Esophagus mucosa (tissue), 1 donor: ENCODE results near the gene FER. TPM values are rescaled to one million over a fixed set of nuclear protein-coding genes. Genes with fewer than 3 reads are reported as not detected.

ENCODE experiments used
- ATAC-seq: fragments of 200-7000 bp; cut with Tn5 transposase; one replicate; pipeline ENCODE4 v1.9.1; 2020
- total RNA-seq: library from RNA; stranded (reverse); gene quantifications from one replicate; pipeline ENCODE4 v1.2.4, GENCODE V29; 2023
- donor health status: DM: yes; HTN: yes; CAD: no.

The FER gene
- total RNA-seq, 1 donor from 2014 or later, result 20.4 TPM

- ATAC-seq, result no peak
These were observed 445.0 kb downstream of the FER start for GRCh38 chr5:109192555-109193281.

DNA sequence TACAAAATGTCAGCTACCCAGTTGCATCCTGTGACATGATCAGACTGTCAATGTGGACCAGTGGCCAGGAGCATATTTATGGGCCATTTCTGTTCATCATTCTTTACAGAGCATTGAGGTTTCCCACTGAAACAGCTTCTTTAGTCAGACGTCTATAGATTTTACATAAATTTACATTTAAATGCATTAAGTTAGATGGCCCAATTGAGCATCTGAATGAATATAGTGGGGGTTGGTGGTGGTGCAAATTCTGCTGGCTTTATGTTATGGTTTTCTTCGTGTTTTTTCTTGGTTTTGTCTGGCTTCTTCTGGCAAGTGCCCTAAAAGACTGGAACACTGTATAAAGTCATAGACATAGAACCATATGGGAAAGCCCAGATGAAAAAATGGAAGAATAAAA lies 448.0 kb downstream of the FER start:
- no peak for ATAC-seq

DNA sequence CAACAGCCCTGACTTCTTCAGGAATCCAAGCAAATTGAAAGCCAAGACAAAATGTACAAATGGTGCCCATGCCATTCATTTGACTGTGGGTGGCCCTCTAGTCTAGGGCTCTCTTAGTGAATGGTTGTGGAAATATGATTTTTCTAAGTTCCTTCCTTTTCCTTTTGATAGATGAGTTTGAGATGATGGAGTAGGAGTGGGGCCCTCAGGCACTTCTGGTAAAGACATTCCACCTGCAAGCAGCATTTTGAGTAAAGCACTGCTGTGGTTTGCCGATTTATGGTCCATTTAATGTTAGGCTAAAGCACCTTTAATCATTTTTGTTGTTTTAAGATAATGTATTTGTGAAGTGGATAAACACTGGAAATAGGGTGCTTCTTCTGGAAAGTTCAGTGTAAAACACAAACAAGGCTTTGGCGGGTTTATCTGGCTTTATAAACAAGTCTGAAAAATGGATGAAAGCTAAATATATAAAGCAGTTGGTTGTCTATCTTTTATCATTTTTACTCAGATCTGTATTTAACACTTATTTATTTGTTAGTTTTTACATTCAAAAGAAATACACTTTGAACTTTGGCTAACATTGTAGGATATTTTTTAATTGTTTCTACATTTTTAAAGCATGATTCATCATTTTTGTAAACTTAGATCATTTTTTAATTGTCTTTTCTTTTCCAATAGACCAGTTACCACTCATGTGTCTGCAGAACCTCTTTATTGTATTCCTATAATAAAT lies 448.6 kb downstream of the FER start:
- ATAC-seq, result no peak

GRCh38 chr5:109196823-109197160 lies 449.1 kb downstream of the FER start:
- no peak for ATAC-seq

DNA sequence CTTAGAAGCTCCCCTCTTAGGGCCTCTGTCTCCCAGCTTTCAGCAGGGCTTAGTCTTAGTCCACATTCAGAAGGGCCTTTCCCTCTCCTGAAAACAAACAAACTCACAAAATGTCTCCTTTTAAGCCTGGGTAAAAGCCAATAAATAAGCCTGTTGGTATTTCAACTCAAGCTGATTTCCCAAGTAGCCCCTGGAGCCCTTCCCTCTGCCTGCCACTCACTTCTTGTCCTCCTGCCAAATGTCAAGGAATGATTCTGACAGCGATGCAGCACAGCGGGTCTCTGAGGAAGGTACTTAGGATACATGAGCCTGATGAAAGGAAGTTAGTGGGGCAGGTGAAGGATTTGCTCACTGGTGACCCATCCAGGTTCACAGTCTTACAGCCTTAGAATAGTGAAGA lies 451.6 kb downstream of the FER start:
- ATAC-seq, result no peak

DNA sequence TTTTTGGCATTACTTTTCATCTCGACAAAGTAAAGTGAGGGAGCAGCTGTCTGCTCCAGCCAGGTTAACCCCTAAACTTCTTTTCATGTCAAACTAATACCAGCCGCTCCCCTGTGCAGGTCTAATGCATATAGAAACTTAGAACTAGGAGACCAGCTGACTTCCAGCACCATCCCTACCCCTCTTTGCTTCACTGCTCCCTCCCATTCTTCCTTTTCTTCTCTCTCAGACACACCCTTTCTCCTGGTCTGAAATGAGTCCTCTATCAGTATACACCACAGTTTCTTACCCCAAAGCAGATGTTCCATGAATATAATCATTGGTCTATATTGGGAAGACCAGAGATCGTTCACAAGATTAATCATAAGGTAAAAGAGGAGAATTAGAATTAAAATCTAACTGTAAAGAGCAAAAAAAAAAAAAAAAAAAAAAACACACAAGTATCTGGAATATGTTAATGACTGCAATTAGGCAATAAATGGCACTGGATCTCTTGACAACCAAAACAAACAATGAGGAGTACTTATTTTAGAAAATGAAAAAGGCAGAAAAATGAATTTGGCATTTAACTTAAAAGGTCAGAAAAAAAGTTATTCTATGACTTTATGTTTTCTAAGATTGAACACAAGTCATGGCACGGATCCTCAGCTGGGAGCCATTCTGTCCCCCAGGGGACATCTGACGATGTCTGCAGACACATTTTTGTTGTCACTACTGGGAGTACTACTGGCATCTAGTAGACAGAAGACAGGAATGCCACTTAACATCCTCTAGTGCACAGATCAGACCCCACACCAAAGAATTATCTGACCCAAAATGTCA lies 452.3 kb downstream of the FER start:
- no peak for ATAC-seq

DNA sequence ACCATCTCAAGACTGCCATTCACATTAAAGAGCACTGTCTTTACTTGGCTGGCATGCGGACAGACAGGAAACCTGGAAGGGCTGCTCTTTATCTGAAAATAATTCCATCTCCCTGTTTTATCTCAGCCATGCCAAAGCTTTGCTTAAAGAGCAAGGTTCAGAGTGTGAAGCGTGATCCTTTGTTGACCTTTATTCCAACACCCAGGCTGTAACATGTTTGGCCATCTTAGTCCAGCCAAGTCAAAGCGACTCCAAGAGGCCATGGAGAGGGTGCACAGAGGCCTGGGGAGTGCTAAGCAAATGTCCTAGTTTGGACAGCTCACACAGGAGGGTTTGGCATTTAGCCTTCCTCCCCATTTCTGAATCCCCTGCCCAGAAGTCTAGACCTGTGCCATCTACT lies 467.3 kb downstream of the FER start:
- ATAC-seq, result no peak

DNA sequence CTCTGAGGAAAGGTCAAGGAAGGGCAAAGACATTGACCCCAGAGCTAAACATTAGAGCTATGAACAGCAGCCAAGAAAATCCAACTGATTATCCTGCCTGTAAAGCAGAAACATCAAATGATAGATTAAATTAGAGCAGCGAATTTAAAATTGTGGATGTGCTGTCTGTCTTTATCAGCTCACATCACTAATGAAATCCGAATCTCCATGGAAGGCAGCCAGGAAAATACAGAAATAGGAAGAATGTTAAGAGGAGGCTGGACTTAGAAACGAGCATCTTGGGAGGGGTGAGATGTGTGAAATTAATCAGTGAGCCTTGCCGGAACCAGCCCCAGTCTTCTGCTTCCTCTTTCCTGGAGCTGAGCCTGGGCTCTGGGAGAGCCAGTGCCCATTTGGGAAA lies 471.1 kb downstream of the FER start:
- ATAC-seq, result no peak

DNA sequence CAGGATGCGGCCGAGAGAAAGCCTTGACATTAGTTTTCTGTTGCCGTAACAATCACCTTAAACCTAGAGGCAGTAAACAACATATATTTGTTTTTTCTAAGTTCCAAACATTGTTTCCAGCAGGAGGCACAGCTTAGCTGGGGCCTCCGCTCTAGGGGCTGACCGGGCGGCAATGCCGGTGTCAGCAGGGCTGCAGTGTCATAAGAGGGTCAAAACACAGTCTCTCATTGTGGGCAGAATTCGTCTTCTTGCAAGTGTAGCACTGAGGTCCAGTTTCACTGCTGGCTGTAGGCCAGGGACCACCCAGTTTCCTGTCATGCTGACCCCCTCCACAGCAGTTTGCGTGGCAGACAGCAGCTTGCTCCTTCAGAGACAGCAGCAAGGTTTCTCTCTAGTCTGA lies 475.8 kb downstream of the FER start:
- ATAC-seq, result no peak

DNA sequence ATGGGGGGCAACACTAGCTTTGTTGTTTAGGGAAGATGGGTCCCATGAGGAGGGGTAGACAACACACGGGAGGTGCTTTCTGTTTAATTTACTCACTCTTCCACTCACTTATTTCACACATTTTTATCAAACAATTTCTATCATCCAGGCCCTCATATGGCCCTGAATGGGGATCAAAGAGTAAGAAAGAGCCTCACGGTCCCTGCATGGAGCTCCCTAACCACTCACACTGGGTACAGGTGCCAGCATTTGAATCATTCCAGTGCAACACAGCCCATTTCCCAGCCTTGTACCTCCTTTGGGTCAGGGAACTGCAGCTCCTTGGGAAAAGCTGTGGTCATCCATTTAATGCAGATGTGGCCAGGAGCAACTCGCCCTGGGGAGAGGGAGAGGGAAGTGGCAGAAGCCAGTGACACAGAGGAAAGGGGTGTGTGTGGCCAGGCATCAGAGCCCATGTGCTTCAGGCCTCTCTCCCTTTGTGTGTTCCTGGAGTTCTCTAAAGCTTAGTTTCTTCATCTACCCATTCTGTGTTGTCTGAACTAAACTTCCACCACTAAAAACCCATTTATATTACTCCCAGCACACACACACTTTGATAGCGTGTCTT lies 476.7 kb downstream of the FER start:
- ATAC-seq, result no peak

GRCh38 chr5:109225716-109226625 lies 478.3 kb downstream of the FER start:
- no peak for ATAC-seq

DNA sequence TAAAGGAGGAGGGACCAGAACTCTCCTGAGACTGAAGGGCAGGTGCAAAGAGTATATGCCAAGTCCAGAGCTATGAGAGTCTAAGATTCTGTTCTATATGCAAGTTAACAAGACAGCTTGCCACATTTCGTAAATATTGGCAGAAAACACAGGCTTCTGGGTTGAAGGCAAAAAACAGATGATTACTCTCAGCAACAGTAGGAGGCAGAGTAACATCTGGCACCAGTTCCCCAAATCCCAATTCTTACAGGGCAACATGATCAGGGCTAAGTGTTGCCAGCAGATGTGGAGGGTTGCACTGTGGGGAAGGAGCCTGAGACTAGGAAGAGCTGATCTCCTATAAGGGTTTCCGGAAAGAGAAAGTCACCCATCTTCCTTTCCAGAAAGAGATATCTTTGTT lies 482.7 kb downstream of the FER start:
- no peak for ATAC-seq

- no peak for ATAC-seq
These were observed 483.6 kb downstream of the FER start for GRCh38 chr5:109231331-109231730.

DNA sequence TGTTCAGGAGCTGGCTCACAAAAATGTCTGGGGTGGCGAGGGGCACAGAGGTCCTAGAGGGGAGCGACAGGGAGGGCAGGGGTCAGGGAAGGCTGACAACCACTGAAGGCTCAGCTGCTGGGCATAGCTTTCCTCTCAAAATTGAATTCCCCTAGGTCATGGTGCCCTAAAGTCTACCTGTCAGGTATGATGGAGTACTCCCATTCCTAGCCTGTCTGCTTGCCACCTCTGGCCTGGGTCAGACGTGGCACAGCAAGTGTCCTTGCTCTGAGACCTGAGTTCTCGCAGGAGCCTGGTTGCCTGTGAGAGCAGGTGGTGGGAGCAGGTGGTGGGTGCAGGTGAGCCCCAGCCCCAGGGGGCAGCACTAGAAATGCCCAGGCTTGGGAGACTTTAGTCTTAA lies 486.7 kb downstream of the FER start:
- no peak for ATAC-seq

DNA sequence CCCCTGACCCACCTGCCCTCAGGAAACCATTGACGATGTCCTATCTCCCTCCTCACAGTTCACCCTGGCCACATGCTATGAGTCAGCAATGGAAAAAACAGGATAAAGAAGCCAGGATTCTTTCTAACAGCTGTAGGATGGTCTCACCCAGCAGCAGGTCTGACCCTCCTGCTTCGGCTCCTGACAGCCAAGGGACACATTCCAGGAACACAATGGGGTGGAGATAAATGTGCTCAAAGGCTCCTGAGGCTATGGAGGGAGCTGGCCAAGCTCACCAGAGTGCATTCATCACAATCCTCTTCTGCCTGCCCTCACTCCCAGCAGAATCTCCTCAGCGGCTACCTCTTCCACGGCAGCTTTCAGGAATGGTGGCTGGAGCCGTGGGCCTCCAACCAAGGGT lies 491.8 kb downstream of the FER start:
- no peak for ATAC-seq

DNA sequence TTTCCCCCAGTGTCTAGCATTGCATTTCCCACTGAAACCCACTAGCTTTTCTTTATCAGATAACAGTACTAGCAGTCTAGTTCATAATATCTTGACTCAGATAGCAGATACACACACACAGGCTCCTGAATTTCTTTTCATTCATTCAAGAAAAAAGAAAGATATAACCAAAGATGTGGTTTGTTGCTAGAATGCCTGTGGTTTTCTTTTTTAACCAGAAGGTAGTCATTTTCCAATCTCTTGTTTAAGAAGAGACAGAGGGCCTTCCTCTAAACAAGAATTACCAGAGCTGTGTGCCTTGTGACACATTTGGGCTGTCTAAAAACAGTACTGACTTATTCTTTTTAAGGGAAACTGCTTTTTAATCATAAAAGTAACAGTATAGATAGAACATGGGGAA lies 494.8 kb downstream of the FER start:
- no peak for ATAC-seq

GRCh38 chr5:109246395-109246794 lies 498.7 kb downstream of the FER start:
- no peak for ATAC-seq
